Neural crest cell (in vitro differentiated cells): ENCODE results near the gene SREBF2. TPM values are rescaled to one million over a fixed set of nuclear protein-coding genes. Genes with fewer than 3 reads are reported as not detected.
A peak's percentile ranks its signal among the peaks of the same experiment; 100 is the strongest.
"Not testable (repeated sequence)": the region's sequence is repeated elsewhere in the genome, so short reads cannot be mapped to it uniquely, and the experiment has no call there.

ENCODE experiments used
- DNase-seq: peaks from one replicate; pipeline ENCODE4 v3.0.0; 2021; ENCODE audit warnings: low read depth, mixed read lengths, low spot score
- H3K27ac Mint-ChIP-seq: one replicate; pipeline ENCODE4 v1.8.0; 2021; ENCODE audit warnings: mild to moderate bottlenecking, mixed read lengths; ENCODE audit not compliant: unreplicated experiment
- H3K27me3 Mint-ChIP-seq: 2 replicates; pipeline ENCODE4 v1.8.0; 2021; ENCODE audit warnings: low read depth, mild to moderate bottlenecking, mixed read lengths
- H3K36me3 Mint-ChIP-seq: 2 replicates; pipeline ENCODE4 v1.8.0; 2021; ENCODE audit warnings: low read depth, mild to moderate bottlenecking, mixed read lengths
- H3K4me1 Mint-ChIP-seq: 2 replicates; pipeline ENCODE4 v1.8.0; 2021; ENCODE audit warnings: mixed read lengths
- H3K4me3 Mint-ChIP-seq: one replicate; pipeline ENCODE4 v1.8.0; 2021; ENCODE audit warnings: mild to moderate bottlenecking, mixed read lengths
- H3K9me3 Mint-ChIP-seq: 2 replicates; pipeline ENCODE4 v1.8.0; 2021; ENCODE audit warnings: mixed read lengths
- CTCF ChIP-seq: fragments of 200-600 bp; sonication (generic); conservative IDR thresholded peaks from 2 replicates; pipeline ENCODE4 v1.5.0; 2021; ENCODE audit warnings: antibody characterized with exemption, mild to moderate bottlenecking
- total RNA-seq: library from RNA; stranded (reverse); gene quantifications from 2 replicates; pipeline ENCODE4 v1.2.1, GENCODE V29; 2021

Gene SREBF2
- total RNA-seq, 1 donor from 2014 or later, result 209 TPM

GRCh38 chr22:41947424-41948080, 114.6 kb downstream of the SREBF2 start:
- no peak for TF ChIP-seq CTCF
- Mint-ChIP-seq H3K27me3 (no peaks in the 10 kb centered on the region), H3K27ac (peak overlapping the region; percentile 94), H3K36me3 (peaks cover 5% of the 10 kb centered on the region), H3K4me1 (peaks cover 60% of the 10 kb centered on the region), H3K4me3 (peak overlapping the region; percentile 97), H3K9me3 (no peaks in the 10 kb centered on the region)
- no peak for DNase-seq

- no peaks in the 10 kb centered on the region for H3K9me3 Mint-ChIP-seq
- no peaks in the 10 kb centered on the region for H3K27me3 Mint-ChIP-seq
- peaks cover 60% of the 10 kb centered on the region for H3K4me1 Mint-ChIP-seq
- peak overlapping the region; percentile 97 for H3K4me3 Mint-ChIP-seq
- no peak for TF ChIP-seq CTCF
- no peak overlapping the region for H3K27ac Mint-ChIP-seq
- H3K36me3 Mint-ChIP-seq, result peaks cover 5% of the 10 kb centered on the region
- no peak for DNase-seq
These were observed 115.2 kb downstream of the SREBF2 start for GRCh38 chr22:41948142-41948541.

- not testable (repeated sequence) for H3K27me3 Mint-ChIP-seq, H3K4me3 Mint-ChIP-seq, H3K9me3 Mint-ChIP-seq, H3K36me3 Mint-ChIP-seq, H3K27ac Mint-ChIP-seq, DNase-seq
- H3K4me1 Mint-ChIP-seq, result peaks cover 58% of the 10 kb centered on the region
These were observed 116.0 kb downstream of the SREBF2 start for GRCh38 chr22:41948928-41949296.

DNA sequence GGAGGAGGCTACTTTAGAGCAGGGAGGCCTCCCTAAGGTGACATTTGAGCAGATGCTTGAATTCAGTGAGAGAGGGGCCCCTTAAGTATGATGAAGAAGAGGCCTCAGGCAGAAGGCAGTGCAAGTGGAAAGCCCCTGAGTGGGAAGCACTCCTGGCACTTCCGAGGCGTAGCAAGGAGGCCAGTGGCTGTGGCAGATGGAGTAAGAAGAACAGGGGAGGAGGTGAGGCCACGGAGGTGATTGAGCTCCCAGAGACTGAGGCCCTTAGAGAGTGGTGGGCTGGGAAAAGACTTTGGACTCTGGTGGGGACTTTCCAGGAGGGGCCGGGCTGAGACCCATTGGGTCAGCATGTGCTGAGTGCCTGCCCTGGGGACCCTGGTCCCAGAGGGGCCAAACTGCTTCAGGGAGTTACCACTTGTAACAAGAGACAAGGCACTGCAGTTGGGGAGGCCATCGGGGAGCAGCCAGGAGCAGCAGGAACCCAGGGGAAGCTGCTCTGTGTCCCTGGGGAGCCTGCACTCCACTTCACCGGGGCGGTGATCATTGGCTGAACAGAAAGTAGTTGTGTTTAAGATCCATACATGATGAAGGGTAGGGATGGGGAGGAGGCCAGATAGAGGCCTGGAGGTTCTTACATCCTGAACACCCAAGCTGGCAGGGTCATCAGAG, 116.5 kb downstream of the SREBF2 start:
- no peaks in the 10 kb centered on the region for H3K9me3 Mint-ChIP-seq
- DNase-seq, result no peak
- H3K27ac Mint-ChIP-seq, result no peak overlapping the region
- TF ChIP-seq CTCF, result no peak
- H3K36me3 Mint-ChIP-seq, result peaks cover 2% of the 10 kb centered on the region
- no peaks in the 10 kb centered on the region for H3K27me3 Mint-ChIP-seq
- H3K4me3 Mint-ChIP-seq, result no peak overlapping the region
- H3K4me1 Mint-ChIP-seq, result peaks cover 57% of the 10 kb centered on the region

DNA sequence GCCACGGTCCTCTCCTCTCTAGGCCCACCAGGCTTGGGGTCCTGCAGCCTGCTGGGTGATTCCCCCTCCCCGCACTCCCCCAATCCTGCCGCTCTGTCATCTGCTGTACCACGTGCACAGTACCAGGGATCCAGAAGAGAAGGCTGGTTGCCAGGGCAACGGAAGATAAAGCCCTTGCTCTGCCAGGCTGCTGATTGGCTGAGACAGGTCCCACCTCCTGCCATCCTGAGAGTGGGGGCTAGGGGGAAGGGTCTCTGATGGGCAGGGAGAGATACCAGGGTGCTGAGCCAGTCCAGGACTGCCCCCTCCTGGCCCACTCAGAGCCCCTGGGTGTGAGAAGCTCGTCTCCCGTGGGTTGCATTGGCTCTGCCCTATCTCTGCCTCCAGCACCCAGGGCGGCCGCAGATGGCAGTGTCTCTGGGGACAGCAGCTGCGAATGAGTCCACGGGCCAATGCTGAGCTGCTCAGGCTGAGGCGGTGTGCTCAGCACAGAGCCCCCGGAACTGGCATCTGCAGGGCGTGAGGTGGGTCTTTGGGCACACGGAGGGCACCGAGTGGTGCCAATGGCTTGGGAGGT, 119.1 kb downstream of the SREBF2 start, which contains the start of gene SMIM45:
TSS of gene SMIM45 (plus strand) at position 253 of the 577 bp plus-strand sequence.
- peak; percentile 45 for DNase-seq
- peak within 1 kb of the TSS; percentile 52 for H3K4me3 Mint-ChIP-seq
- H3K4me1 Mint-ChIP-seq, result peaks cover 41% of the 10 kb centered on the region
- H3K27me3 Mint-ChIP-seq, result no peaks in the 10 kb centered on the region
- H3K27ac Mint-ChIP-seq, result peak within 1 kb of the TSS; percentile 97
- no peaks in the 10 kb centered on the region for H3K36me3 Mint-ChIP-seq
- TF ChIP-seq CTCF, result no peak
- H3K9me3 Mint-ChIP-seq, result no peaks in the 10 kb centered on the region

- no peak overlapping the region for H3K4me3 Mint-ChIP-seq
- peak overlapping the region; percentile 27 for H3K27ac Mint-ChIP-seq
- TF ChIP-seq CTCF, result no peak
- H3K9me3 Mint-ChIP-seq, result no peaks in the 10 kb centered on the region
- DNase-seq, result no peak
- peaks cover 3% of the 10 kb centered on the region for H3K27me3 Mint-ChIP-seq
- H3K4me1 Mint-ChIP-seq, result peaks cover 40% of the 10 kb centered on the region
- no peaks in the 10 kb centered on the region for H3K36me3 Mint-ChIP-seq
These were observed 119.8 kb downstream of the SREBF2 start for GRCh38 chr22:41952713-41953112.
